ENCODE results near the gene GPLD1. TPM values are rescaled to one million over a fixed set of nuclear protein-coding genes. Genes with fewer than 3 reads are reported as not detected.

Gene GPLD1
- total RNA-seq, 1 donor from 2014 or later: 15.7 TPM

- Histone ChIP-seq H3K27me3 (no peaks in the 10 kb centered on the region), H3K36me3 (no peaks in the 10 kb centered on the region), H3K4me3 (no peak overlapping the region), H3K9me3 (no peaks in the 10 kb centered on the region), H3K27ac (no peak overlapping the region), H3K4me1 (no peaks in the 10 kb centered on the region)
- no peak for DNase-seq (ENCODE audit: extremely low spot score in 2 of 2)
- TF ChIP-seq POLR2AphosphoS5 (IDR thresholded peaks at IDR 0.05; ENCODE audit: insufficient read depth in 1 of 2, low read depth in 1 of 2) (no peak), CTCF (IDR thresholded peaks at IDR 0.05) (no peak), POLR2A (IDR thresholded peaks at IDR 0.05) (no peak)
- intact Hi-C loops (cut with DNase I): no loop called here
These were observed 110.8 kb downstream of the GPLD1 start for GRCh38 chr6:24378473-24379097.

Other genes with a start within 250 kb of the GPLD1 start
- gene DCDC2, start 131.5 kb downstream of the GPLD1 start, total RNA-seq: not detected
- gene MRS2, start 86.6 kb downstream of the GPLD1 start, total RNA-seq: 23.1 TPM
- gene ALDH5A1, start 5.4 kb upstream of the GPLD1 start, total RNA-seq: 14.2 TPM
- 0.25 TPM for gene KIAA0319, start 156.6 kb upstream of the GPLD1 start, total RNA-seq
- gene TDP2, start 177.3 kb upstream of the GPLD1 start, total RNA-seq: 28.7 TPM
- 4.4 TPM for gene ACOT13, start 177.5 kb upstream of the GPLD1 start, total RNA-seq
- gene C6orf62, start 229.6 kb upstream of the GPLD1 start, total RNA-seq: 45.2 TPM

All from vagina (tissue), 2 donors.